Measurements from ENCODE around the gene ASB9. TPM values are rescaled to one million over a fixed set of nuclear protein-coding genes. Genes with fewer than 3 reads are reported as not detected.

The ASB9 gene
- total RNA-seq, 1 donor from 2014 or later, result 0.27 TPM

DNA sequence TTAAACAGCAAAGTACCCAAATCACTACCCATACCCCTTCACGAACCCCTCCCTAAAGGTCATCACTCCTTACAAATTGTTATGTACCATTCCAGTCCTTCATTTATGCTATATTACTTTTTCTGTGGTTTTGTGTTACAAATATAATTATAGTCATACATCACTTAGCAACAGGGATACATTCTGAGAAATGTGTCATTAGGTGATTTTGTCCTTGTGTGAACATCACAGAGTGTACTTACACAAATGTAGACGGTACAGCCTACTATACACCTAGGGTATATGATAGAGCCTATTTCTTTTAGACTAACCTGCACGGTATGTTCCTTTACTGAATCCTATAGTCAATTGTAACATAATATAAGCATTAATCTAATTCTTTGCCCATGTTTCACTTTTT is 61.9 kb downstream of the ASB9 start:
- no peak overlapping the region for H3K27ac ChIP-seq (ENCODE audit: low read depth, low read length)
- Mint-ChIP-seq H3K36me3 (ENCODE audit: low read depth, unreplicated experiment) (no peaks in the 10 kb centered on the region), H3K9me3 (ENCODE audit: unreplicated experiment) (no peaks in the 10 kb centered on the region), H3K4me3 (ENCODE audit: unreplicated experiment) (no peak overlapping the region), H3K27ac (ENCODE audit: unreplicated experiment) (no peak overlapping the region), H3K27me3 (ENCODE audit: low read depth, unreplicated experiment) (no peaks in the 10 kb centered on the region), H3K4me1 (ENCODE audit: low read depth, unreplicated experiment) (peaks cover under 1% of the 10 kb centered on the region)
- H3K4me1 ChIP-seq (ENCODE audit: insufficient read depth, low read length), result no peaks in the 10 kb centered on the region
- H3K79me2 ChIP-seq (ENCODE audit: insufficient read depth, low read length), result no peaks in the 10 kb centered on the region
- no peak overlapping the region for H2AFZ ChIP-seq (ENCODE audit: low read depth, low read length)
- no peak overlapping the region for H3K4me2 ChIP-seq (ENCODE audit: low read length)
- no peaks in the 10 kb centered on the region for H3K27me3 ChIP-seq (ENCODE audit: insufficient read depth, low read length)
- H3K4me3 ChIP-seq (ENCODE audit: insufficient read depth, low read depth, low read length), result no peak overlapping the region
- TF ChIP-seq EZH2 (IDR thresholded peaks at IDR 0.05; ENCODE audit: insufficient read depth, low read length), result no peak
- TF ChIP-seq, protein P1, sequence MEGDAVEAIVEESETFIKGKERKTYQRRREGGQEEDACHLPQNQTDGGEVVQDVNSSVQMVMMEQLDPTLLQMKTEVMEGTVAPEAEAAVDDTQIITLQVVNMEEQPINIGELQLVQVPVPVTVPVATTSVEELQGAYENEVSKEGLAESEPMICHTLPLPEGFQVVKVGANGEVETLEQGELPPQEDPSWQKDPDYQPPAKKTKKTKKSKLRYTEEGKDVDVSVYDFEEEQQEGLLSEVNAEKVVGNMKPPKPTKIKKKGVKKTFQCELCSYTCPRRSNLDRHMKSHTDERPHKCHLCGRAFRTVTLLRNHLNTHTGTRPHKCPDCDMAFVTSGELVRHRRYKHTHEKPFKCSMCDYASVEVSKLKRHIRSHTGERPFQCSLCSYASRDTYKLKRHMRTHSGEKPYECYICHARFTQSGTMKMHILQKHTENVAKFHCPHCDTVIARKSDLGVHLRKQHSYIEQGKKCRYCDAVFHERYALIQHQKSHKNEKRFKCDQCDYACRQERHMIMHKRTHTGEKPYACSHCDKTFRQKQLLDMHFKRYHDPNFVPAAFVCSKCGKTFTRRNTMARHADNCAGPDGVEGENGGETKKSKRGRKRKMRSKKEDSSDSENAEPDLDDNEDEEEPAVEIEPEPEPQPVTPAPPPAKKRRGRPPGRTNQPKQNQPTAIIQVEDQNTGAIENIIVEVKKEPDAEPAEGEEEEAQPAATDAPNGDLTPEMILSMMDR (IDR thresholded peaks at IDR 0.05; ENCODE audit: insufficient read depth, low read depth, low read length), result no peak
- no peaks in the 10 kb centered on the region for H3K9me3 ChIP-seq (ENCODE audit: insufficient read depth, low read depth, low read length)
- DNase-seq (ENCODE audit: low read depth), result no peak
- H3K36me3 ChIP-seq (ENCODE audit: insufficient read depth, low read length), result no peaks in the 10 kb centered on the region
- peak; percentile 97 for FAIRE-seq
- H4K20me1 ChIP-seq (ENCODE audit: insufficient read depth, low read length), result no peaks in the 10 kb centered on the region
- H3K9ac ChIP-seq (ENCODE audit: low read length), result no peak overlapping the region

DNA sequence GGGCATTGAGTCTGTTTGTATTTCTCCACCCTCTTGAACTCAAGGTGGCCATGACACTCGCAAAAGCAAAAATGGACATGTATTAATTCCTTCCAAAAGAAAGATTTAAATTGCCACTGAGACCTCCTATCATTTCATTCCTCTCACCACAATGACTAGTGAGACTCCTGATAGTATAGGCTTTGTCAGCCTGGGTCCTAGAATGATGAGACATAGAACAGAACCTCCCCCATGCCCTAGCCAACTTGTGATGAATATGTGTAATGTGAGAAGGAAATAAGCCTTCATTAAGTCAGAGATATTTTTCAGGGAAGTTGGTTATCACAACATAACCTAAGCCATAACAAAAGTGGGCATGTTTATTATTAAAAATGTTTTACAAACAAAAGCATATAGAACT is 62.5 kb downstream of the ASB9 start:
- Mint-ChIP-seq H3K4me3 (ENCODE audit: unreplicated experiment) (no peak overlapping the region), H3K27me3 (ENCODE audit: low read depth, unreplicated experiment) (no peaks in the 10 kb centered on the region), H3K4me1 (ENCODE audit: low read depth, unreplicated experiment) (peaks cover 5% of the 10 kb centered on the region), H3K36me3 (ENCODE audit: low read depth, unreplicated experiment) (no peaks in the 10 kb centered on the region), H3K9me3 (ENCODE audit: unreplicated experiment) (no peaks in the 10 kb centered on the region), H3K27ac (ENCODE audit: unreplicated experiment) (no peak overlapping the region)
- Histone ChIP-seq H3K4me2 (ENCODE audit: low read length) (no peak overlapping the region), H3K4me1 (ENCODE audit: insufficient read depth, low read length) (peaks cover 2% of the 10 kb centered on the region), H3K27ac (ENCODE audit: low read depth, low read length) (no peak overlapping the region), H2AFZ (ENCODE audit: low read depth, low read length) (no peak overlapping the region), H3K9me3 (ENCODE audit: insufficient read depth, low read depth, low read length) (no peaks in the 10 kb centered on the region), H3K36me3 (ENCODE audit: insufficient read depth, low read length) (no peaks in the 10 kb centered on the region), H3K4me3 (ENCODE audit: insufficient read depth, low read depth, low read length) (no peak overlapping the region), H4K20me1 (ENCODE audit: insufficient read depth, low read length) (no peaks in the 10 kb centered on the region), H3K27me3 (ENCODE audit: insufficient read depth, low read length) (no peaks in the 10 kb centered on the region), H3K79me2 (ENCODE audit: insufficient read depth, low read length) (no peaks in the 10 kb centered on the region), H3K9ac (ENCODE audit: low read length) (no peak overlapping the region)
- TF ChIP-seq, protein P1 (IDR thresholded peaks at IDR 0.05; ENCODE audit: insufficient read depth, low read depth, low read length), result no peak
- TF ChIP-seq EZH2 (IDR thresholded peaks at IDR 0.05; ENCODE audit: insufficient read depth, low read length), result no peak
- no peak for DNase-seq (ENCODE audit: low read depth)
- no peak for FAIRE-seq

DNA sequence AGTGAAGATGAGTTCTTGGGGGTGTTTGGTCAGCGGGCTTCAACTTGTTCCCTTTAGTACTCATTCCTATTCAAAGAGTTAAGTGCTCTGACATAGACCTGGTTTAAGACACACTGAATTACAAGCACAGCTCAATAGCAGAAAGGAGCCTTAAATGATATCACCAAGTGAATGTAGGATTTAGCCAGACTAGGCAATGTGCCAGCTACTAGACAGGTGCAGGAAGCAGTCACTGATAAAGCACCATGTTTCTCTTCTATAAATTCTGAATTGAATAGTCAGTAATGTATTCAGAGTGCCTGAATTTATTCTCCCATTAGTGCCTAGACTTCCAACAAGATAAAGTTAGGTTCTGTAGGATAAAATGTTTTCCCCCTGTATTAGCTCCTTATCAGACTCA is 63.6 kb downstream of the ASB9 start:
- peak; percentile 23 for FAIRE-seq
- H3K4me1 Mint-ChIP-seq (ENCODE audit: low read depth, unreplicated experiment), result peaks cover 6% of the 10 kb centered on the region
- no peak overlapping the region for H3K9ac ChIP-seq (ENCODE audit: low read length)

More for the DNA sequence above, 63.6 kb downstream of the ASB9 start:
- H3K4me1 ChIP-seq (ENCODE audit: insufficient read depth, low read length), result peaks cover 2% of the 10 kb centered on the region
- no peak for DNase-seq (ENCODE audit: low read depth)
- Mint-ChIP-seq H3K27ac (ENCODE audit: unreplicated experiment) (no peak overlapping the region), H3K27me3 (ENCODE audit: low read depth, unreplicated experiment) (no peaks in the 10 kb centered on the region), H3K4me3 (ENCODE audit: unreplicated experiment) (no peak overlapping the region), H3K36me3 (ENCODE audit: low read depth, unreplicated experiment) (no peaks in the 10 kb centered on the region), H3K9me3 (ENCODE audit: unreplicated experiment) (no peaks in the 10 kb centered on the region)
- no peaks in the 10 kb centered on the region for H3K79me2 ChIP-seq (ENCODE audit: insufficient read depth, low read length)
- H3K27ac ChIP-seq (ENCODE audit: low read depth, low read length), result no peak overlapping the region
- no peak overlapping the region for H2AFZ ChIP-seq (ENCODE audit: low read depth, low read length)
- H3K9me3 ChIP-seq (ENCODE audit: insufficient read depth, low read depth, low read length), result no peaks in the 10 kb centered on the region
- no peaks in the 10 kb centered on the region for H3K36me3 ChIP-seq (ENCODE audit: insufficient read depth, low read length)
- H3K4me3 ChIP-seq (ENCODE audit: insufficient read depth, low read depth, low read length), result no peak overlapping the region
- TF ChIP-seq, protein P1 (IDR thresholded peaks at IDR 0.05; ENCODE audit: insufficient read depth, low read depth, low read length), result no peak
- no peak for TF ChIP-seq EZH2 (IDR thresholded peaks at IDR 0.05; ENCODE audit: insufficient read depth, low read length)
- no peaks in the 10 kb centered on the region for H3K27me3 ChIP-seq (ENCODE audit: insufficient read depth, low read length)
- no peak overlapping the region for H3K4me2 ChIP-seq (ENCODE audit: low read length)
- H4K20me1 ChIP-seq (ENCODE audit: insufficient read depth, low read length), result no peaks in the 10 kb centered on the region

Data from astrocyte (in vitro differentiated cells and primary cell).